ENCODE measurements around the gene AQP7. TPM values are rescaled to one million over a fixed set of nuclear protein-coding genes. Genes with fewer than 3 reads are reported as not detected.
"Not testable (repeated sequence)": the region's sequence is repeated elsewhere in the genome, so short reads cannot be mapped to it uniquely, and the experiment has no call there.

The AQP7 gene
- 37.0 TPM for total RNA-seq

GRCh38 chr9:33402371-33402770 lies at the start of gene AQP7:
TSS of gene AQP7 (minus strand) at chr9:33402568. CDS start at chr9:33401262, 1,306 bp downstream.
- not testable (repeated sequence) for DNase-seq

DNA sequence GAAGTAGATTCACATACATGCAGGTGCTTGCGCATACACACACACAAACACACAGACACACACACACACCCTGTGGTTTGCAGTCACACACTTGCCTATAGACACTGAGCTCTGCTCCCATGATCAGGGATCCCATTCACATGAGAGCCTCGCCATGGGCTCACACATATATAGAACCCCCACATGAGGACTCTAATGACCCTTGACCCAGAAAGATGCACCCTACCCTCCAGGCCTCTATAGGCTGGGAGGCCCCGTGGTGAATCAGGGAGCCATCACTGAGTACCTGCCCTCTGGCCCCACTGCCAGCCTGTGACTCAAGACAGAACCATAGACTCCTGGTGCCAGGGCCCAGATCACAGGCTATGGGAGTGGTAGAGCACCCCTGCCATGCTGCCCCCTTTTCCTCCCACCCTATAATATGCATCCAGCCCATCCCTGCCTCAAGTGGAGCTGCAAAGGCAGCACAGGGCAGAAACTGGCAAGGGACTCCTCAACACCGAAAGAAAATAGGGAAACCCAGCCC lies 48.3 kb upstream of the AQP7 start:
- no peak for DNase-seq

DNA sequence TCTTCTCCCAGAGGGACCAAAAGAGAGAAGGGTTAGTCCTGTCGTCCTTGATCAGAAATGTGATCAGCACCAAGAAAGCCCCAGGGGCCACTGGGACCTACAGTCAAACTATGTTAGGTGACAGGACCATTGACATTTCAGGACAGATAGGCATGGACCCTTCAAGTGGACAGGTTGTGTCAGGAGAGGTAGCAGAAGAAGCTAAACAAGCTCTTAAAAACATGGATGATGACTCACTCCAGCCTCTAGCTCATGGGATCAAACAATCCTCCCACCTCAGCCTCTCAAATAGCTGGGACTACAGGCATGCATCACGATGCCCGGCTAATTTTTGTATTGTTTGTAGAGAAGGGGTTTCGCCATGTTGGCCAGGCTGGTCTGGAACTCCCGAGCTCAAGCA lies 47.3 kb upstream of the AQP7 start:
- DNase-seq = no peak

GRCh38 chr9:33447799-33448553 lies 45.6 kb upstream of the AQP7 start:
- DNase-seq = no peak

DNA sequence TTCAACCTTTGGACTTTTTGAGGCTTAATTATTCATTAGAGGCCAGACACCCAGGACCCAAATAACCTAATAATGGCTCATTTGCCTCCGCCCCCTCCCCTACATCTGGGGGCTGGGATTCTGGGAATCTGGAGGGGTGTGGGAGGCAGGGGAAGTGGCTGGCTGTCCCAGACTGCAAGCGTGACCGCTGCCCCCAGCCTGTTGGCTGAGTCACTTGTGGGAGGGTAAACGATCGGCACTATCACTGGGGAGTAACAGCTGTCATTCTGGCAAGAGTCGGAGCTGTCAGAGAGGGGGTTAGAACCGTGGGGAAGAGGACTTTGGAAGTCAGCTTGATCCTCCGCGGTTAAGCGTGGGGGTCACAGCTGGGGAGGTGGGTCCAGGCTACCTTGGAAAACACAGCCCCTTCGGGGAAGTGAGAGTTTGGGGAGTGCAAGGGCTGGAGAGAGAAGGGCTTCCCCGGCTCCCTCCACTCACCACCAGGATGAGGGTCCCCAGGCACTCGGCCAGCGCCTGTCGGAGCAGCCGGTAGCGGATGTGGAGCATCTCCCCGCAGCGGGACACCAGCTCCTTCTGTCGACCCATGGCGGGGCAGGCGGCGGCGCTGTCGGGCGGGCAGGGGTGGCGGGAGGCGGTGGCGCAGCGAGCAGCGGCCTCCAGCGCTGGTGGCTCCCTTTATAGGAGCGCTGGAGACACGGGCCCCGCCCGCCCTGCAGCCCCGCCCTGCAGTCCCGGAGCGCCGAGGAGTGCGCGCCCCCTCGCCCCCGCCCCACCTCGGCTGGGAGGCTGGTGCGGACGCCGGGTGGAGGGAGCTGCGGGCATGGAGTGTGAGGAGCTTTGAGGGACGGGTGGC lies 44.8 kb upstream of the AQP7 start, which contains the start of gene AQP3:
Gene AQP3 (minus strand): TSS at position 648 of the 853 bp plus-strand sequence. CDS start 63 bp downstream, at position 585.
- no peak for DNase-seq

DNA sequence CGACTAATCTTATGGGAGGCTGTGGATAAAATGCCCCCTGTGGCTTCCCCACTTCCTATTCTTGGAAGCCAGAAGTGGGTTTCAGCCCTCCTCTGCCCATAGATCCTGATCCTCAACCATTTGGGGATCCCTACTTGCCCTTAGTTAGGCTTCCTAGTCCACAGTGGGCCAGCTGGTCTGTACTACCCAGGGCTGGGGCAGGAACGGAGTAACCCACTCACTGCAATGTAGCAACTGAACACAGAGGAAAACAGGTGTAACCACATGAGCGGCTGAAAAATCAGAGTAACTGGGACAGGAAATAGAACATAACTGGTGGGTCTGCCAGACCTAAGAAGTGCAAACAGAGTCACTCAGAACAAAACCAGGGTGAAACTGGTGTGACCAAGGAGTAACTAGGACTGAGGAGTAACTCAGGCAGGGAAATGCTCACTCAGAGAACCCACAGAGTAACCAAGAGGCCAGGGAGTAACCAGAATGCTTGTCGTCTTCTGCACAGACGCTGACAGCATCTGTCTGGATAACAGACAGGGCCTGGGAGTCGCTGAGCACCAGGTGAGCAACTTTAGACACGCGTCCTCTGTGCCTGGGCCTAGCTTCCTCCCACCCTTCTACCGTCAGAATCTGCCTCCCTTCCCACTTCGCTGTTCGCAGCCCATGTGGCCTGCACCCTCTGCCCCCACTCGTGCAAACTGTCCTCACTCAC lies 44.0 kb upstream of the AQP7 start:
- DNase-seq = no peak

- DNase-seq = no peak
Measured at GRCh38 chr9:33445389-33446239, 43.2 kb upstream of the AQP7 start.

- DNase-seq = no peak
Measured at GRCh38 chr9:33443464-33444154, 41.2 kb upstream of the AQP7 start.

GRCh38 chr9:33443047-33443446 lies 40.7 kb upstream of the AQP7 start:
- DNase-seq = no peak

- DNase-seq = no peak
Measured at GRCh38 chr9:33442125-33442524, 39.8 kb upstream of the AQP7 start.

GRCh38 chr9:33440609-33441008 lies 38.2 kb upstream of the AQP7 start:
- no peak for DNase-seq

GRCh38 chr9:33440204-33440603 lies 37.8 kb upstream of the AQP7 start:
- no peak for DNase-seq

GRCh38 chr9:33439731-33440130 lies 37.4 kb upstream of the AQP7 start:
- no peak for DNase-seq

DNA sequence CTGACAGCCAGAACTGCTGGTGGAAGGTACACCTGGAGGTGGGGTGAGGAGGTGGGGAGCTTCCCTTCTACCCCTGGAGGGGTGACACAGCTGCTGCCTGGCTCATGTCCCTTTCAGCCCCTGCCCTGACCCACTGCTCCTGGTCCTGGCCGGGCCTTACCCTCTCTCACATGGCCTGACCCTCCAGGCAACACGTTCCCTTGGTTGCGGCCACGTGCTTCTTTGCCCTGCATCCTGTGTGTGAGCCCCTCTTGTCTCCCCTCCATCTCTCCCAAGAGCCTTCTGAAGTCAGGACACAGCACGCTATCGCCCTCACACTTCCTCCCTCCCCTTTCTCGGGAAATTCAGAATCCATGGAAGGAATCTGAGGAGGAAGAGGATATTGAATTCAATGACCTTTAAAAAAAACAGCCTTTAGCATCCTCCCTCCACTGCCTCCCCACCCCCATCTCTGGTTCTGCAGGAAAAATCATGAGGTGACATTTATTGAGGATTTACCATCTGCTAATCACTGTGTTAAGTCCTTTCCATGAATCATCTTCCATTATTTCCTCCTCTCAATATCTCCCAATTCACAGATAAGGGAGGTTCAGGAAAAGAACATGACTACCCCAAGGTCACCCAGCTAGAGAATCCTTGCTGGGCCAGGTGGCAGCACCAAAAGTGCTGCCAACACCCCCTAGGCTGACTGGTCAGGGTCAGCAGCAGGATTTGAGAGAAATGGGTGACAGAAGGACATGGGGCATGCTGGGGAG lies 36.7 kb upstream of the AQP7 start:
- DNase-seq = no peak

DNA sequence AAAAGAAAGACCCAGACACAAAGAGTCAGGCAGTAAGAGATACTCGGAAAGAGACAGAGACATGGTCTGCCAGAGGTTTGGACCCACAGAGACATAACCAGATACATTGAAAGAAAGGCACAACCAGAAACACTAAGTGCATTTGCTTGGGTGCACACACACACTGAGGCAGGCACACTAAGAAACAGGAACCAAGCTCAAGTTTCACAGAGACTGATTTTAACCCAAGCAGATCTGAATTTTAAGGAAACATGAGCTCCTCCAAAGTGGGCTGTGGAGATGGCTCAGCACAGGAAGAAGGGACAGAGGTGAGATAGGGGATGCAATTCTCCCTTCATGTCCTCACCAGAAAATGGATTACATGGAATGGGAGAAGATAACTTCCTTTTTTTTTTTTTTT lies 35.5 kb upstream of the AQP7 start:
- no peak for DNase-seq

GRCh38 chr9:33437205-33437604 lies 34.8 kb upstream of the AQP7 start:
- no peak for DNase-seq

- DNase-seq = no peak
Measured at GRCh38 chr9:33436445-33436844, 34.1 kb upstream of the AQP7 start.

DNA sequence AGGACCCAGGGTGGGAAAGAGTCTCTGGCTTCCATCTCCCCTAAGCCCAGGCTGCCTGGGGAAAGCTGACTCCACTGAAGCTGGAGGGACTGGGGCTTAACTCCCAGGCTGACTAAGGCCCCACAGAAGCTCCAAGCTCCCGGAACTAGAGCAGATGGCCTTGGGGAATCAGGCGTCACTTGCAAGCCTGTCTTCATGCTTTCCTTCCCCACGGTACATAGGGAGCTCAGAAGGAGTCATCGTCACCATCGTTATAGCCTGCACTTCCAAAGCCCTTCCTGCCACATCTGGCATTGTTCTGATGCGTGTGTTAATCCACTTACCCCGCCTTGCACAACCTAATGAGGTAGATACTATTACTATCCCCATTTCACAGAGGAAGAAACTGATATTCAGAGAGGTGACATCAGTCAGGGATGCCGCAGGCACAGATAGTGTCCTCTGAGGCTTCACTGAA lies 33.5 kb upstream of the AQP7 start:
- no peak for DNase-seq

GRCh38 chr9:33434317-33435105 lies 32.1 kb upstream of the AQP7 start:
- DNase-seq = no peak

Data from skin of body (tissue), 2 donors.